ENCODE data around the gene IVD.

GRCh38 chr15:40365016-40365415 lies 40.6 kb upstream of the IVD start:
- no peak for TF ChIP-seq CTCF (conservative IDR thresholded peaks at IDR 0.05; ENCODE audit: low read depth, low read length)
- TF ChIP-seq EZH2 (IDR thresholded peaks at IDR 0.05; ENCODE audit: borderline replicate concordance, low read depth, low read length, poor library complexity, severe bottlenecking): no peak
